Activated CD4-positive, alpha-beta memory T cell treated with anti-CD3 and anti-CD28 coated beads for 36 hours (primary cell): ENCODE results near the gene FEN1. TPM values are rescaled to one million over a fixed set of nuclear protein-coding genes. Genes with fewer than 3 reads are reported as not detected.

Source experiments
- CTCF ChIA-PET: fragments of 350-600 bp; sonication (Branson Sonifier 250); formaldehyde crosslinking; loops from one replicate; lab custom pipeline; 2021; ENCODE audit warnings: antibody characterized with exemption, inconsistent platforms; lab: Charles Lee
- POLR2A ChIA-PET: fragments of 350-600 bp; sonication (Branson Sonifier 250); formaldehyde crosslinking; loops from one replicate; lab custom pipeline; 2021; ENCODE audit warnings: antibody characterized with exemption; lab: Charles Lee
- DNase-seq: peaks from one replicate; pipeline ENCODE4 v3.0.0-alpha.2; 2020
- H3K27ac Mint-ChIP-seq: one replicate; pipeline ENCODE4 v1.8.0; 2021; ENCODE audit warnings: mixed read lengths
- H3K27me3 Mint-ChIP-seq: one replicate; pipeline ENCODE4 v1.8.0; 2021; ENCODE audit warnings: mixed read lengths
- H3K36me3 Mint-ChIP-seq: one replicate; pipeline ENCODE4 v1.8.0; 2021; ENCODE audit warnings: mixed read lengths
- H3K4me1 Mint-ChIP-seq: one replicate; pipeline ENCODE4 v1.8.0; 2021; ENCODE audit warnings: low read depth, mixed read lengths
- H3K4me3 Mint-ChIP-seq: one replicate; pipeline ENCODE4 v1.8.0; 2021; ENCODE audit warnings: mild to moderate bottlenecking, mixed read lengths
- H3K9me3 Mint-ChIP-seq: one replicate; pipeline ENCODE4 v1.8.0; 2021; ENCODE audit warnings: mixed read lengths
- intact Hi-C: fragments of 100-400 bp; cut with micrococcal nuclease; formaldehyde crosslinking; loops from one replicate; pipeline ENCODE4 v1.15.1; 2023
- total RNA-seq, 2 experiments: library from RNA; stranded (reverse); gene quantifications; one replicate each; pipeline ENCODE4 v1.2.3, GENCODE V29; 2021

Gene FEN1
- total RNA-seq, 2 experiments from 2014 or later, result 108 to 111 TPM

- ChIA-PET CTCF (interaction anchor here (1.6 kb wide), 1 partner anchor 15 kb away, joined by 4 read pairs; no protein-coding TSS in a partner anchor), POLR2A (no interaction called here)
- intact Hi-C loops, result no loop called here
- Mint-ChIP-seq H3K4me3 (no peak overlapping the region), H3K9me3 (no peaks in the 10 kb centered on the region), H3K36me3 (no peaks in the 10 kb centered on the region), H3K27ac (no peak overlapping the region), H3K27me3 (peaks cover 1% of the 10 kb centered on the region), H3K4me1 (peaks cover under 1% of the 10 kb centered on the region)
- DNase-seq, result no peak
Observed at GRCh38 chr11:61762223-61762615, 30.5 kb upstream of the FEN1 start.

- no peaks in the 10 kb centered on the region for H3K4me1 Mint-ChIP-seq
- intact Hi-C loops, result no loop called here
- H3K36me3 Mint-ChIP-seq, result no peaks in the 10 kb centered on the region
- H3K27me3 Mint-ChIP-seq, result peaks cover 1% of the 10 kb centered on the region
- CTCF ChIA-PET, result interaction anchor here (1.6 kb wide), 1 partner anchor 15 kb away, joined by 4 read pairs; no protein-coding TSS in a partner anchor
- DNase-seq, result no peak
- POLR2A ChIA-PET, result no interaction called here
- no peaks in the 10 kb centered on the region for H3K9me3 Mint-ChIP-seq
- no peak overlapping the region for H3K27ac Mint-ChIP-seq
- H3K4me3 Mint-ChIP-seq, result no peak overlapping the region
Observed at GRCh38 chr11:61762798-61763197, 29.9 kb upstream of the FEN1 start.

- peaks cover 1% of the 10 kb centered on the region for H3K27me3 Mint-ChIP-seq
Observed at GRCh38 chr11:61763930-61764605, 28.6 kb upstream of the FEN1 start.

GRCh38 chr11:61764606-61765260 lies 28.0 kb upstream of the FEN1 start:
- no peak overlapping the region for H3K27ac Mint-ChIP-seq
- no peaks in the 10 kb centered on the region for H3K36me3 Mint-ChIP-seq
- H3K27me3 Mint-ChIP-seq, result peaks cover 1% of the 10 kb centered on the region
- intact Hi-C loops, result no loop called here
- no peak for DNase-seq
- no peaks in the 10 kb centered on the region for H3K9me3 Mint-ChIP-seq
- no peaks in the 10 kb centered on the region for H3K4me1 Mint-ChIP-seq
- ChIA-PET CTCF (no interaction called here), POLR2A (no interaction called here)
- H3K4me3 Mint-ChIP-seq, result no peak overlapping the region

More at GRCh38 chr11:61763930-61764605, 28.6 kb upstream of the FEN1 start:
- intact Hi-C loops, result no loop called here
- no peaks in the 10 kb centered on the region for H3K36me3 Mint-ChIP-seq
- no peak overlapping the region for H3K4me3 Mint-ChIP-seq
- ChIA-PET POLR2A (no interaction called here), CTCF (no interaction called here)
- H3K27ac Mint-ChIP-seq, result no peak overlapping the region
- no peaks in the 10 kb centered on the region for H3K9me3 Mint-ChIP-seq
- H3K4me1 Mint-ChIP-seq, result no peaks in the 10 kb centered on the region
- no peak for DNase-seq

- Mint-ChIP-seq H3K9me3 (no peaks in the 10 kb centered on the region), H3K27ac (no peak overlapping the region), H3K27me3 (peaks cover 1% of the 10 kb centered on the region), H3K4me1 (no peaks in the 10 kb centered on the region), H3K4me3 (no peak overlapping the region), H3K36me3 (no peaks in the 10 kb centered on the region)
- DNase-seq, result no peak
- intact Hi-C loops, result no loop called here
- ChIA-PET POLR2A (no interaction called here), CTCF (interaction anchor here (1.5 kb wide), 1 partner anchor 10 kb away, joined by 4 read pairs; no protein-coding TSS in a partner anchor)
Observed at GRCh38 chr11:61765550-61766253, 27.0 kb upstream of the FEN1 start.

GRCh38 chr11:61766353-61766841 lies 26.3 kb upstream of the FEN1 start:
- Mint-ChIP-seq H3K36me3 (no peaks in the 10 kb centered on the region), H3K4me3 (no peak overlapping the region), H3K4me1 (no peaks in the 10 kb centered on the region), H3K9me3 (no peaks in the 10 kb centered on the region), H3K27me3 (peaks cover 1% of the 10 kb centered on the region), H3K27ac (no peak overlapping the region)
- DNase-seq, result no peak
- CTCF ChIA-PET, result interaction anchor here (1.5 to 1.8 kb wide), 2 partner anchors 9 to 16 kb away, joined by 4 to 5 read pairs; no protein-coding TSS in a partner anchor
- intact Hi-C loops, result no loop called here
- POLR2A ChIA-PET, result no interaction called here

GRCh38 chr11:61768376-61769076 lies 24.2 kb upstream of the FEN1 start:
- Mint-ChIP-seq H3K27me3 (no peaks in the 10 kb centered on the region), H3K4me3 (no peak overlapping the region), H3K4me1 (peaks cover 4% of the 10 kb centered on the region), H3K27ac (no peak overlapping the region), H3K36me3 (no peaks in the 10 kb centered on the region), H3K9me3 (no peaks in the 10 kb centered on the region)
- ChIA-PET POLR2A (no interaction called here), CTCF (no interaction called here)
- intact Hi-C loops, result no loop called here
- DNase-seq, result no peak

GRCh38 chr11:61769169-61769920 lies 23.4 kb upstream of the FEN1 start:
- ChIA-PET POLR2A (no interaction called here), CTCF (no interaction called here)
- DNase-seq, result no peak
- no peaks in the 10 kb centered on the region for H3K36me3 Mint-ChIP-seq
- H3K27me3 Mint-ChIP-seq, result no peaks in the 10 kb centered on the region
- peaks cover 4% of the 10 kb centered on the region for H3K4me1 Mint-ChIP-seq
- no peaks in the 10 kb centered on the region for H3K9me3 Mint-ChIP-seq
- H3K27ac Mint-ChIP-seq, result no peak overlapping the region
- H3K4me3 Mint-ChIP-seq, result no peak overlapping the region
- intact Hi-C loops, result no loop called here

- H3K4me3 Mint-ChIP-seq, result no peak overlapping the region
- H3K27me3 Mint-ChIP-seq, result no peaks in the 10 kb centered on the region
- ChIA-PET POLR2A (no interaction called here), CTCF (no interaction called here)
- no peak overlapping the region for H3K27ac Mint-ChIP-seq
- peaks cover 4% of the 10 kb centered on the region for H3K4me1 Mint-ChIP-seq
- no peaks in the 10 kb centered on the region for H3K9me3 Mint-ChIP-seq
- DNase-seq, result no peak
- intact Hi-C loops, result no loop called here
- no peaks in the 10 kb centered on the region for H3K36me3 Mint-ChIP-seq
Observed at GRCh38 chr11:61769946-61770683, 22.6 kb upstream of the FEN1 start.

GRCh38 chr11:61771195-61771894 lies 21.4 kb upstream of the FEN1 start:
- H3K4me1 Mint-ChIP-seq, result peaks cover 4% of the 10 kb centered on the region
- H3K27ac Mint-ChIP-seq, result no peak overlapping the region
- intact Hi-C loops, result no loop called here
- DNase-seq, result no peak
- ChIA-PET CTCF (no interaction called here), POLR2A (no interaction called here)
- H3K27me3 Mint-ChIP-seq, result no peaks in the 10 kb centered on the region
- H3K36me3 Mint-ChIP-seq, result no peaks in the 10 kb centered on the region
- H3K9me3 Mint-ChIP-seq, result no peaks in the 10 kb centered on the region
- H3K4me3 Mint-ChIP-seq, result no peak overlapping the region
